ENCODE results near the gene PDIA5.

PDIA5 gene

GRCh38 chr3:123122525-123123315, 55.9 kb downstream of the PDIA5 start:
- CTCF ChIA-PET, result interaction anchor here (1.2 to 1.8 kb wide), 2 partner anchors 11 to 16 kb away, joined by 4 to 5 read pairs; no protein-coding TSS in a partner anchor
- DNase-seq (ENCODE audit: extremely low spot score), result no peak
- POLR2A ChIA-PET, result no interaction called here
- TF ChIP-seq CTCF (IDR thresholded peaks at IDR 0.05; ENCODE audit: control extremely low read depth, extremely low read depth, low read depth, missing control alignments), result no peak

- ChIA-PET POLR2A (no interaction called here), CTCF (interaction anchor here (1.8 kb wide), 1 partner anchor 17 kb away, joined by 5 read pairs; no protein-coding TSS in a partner anchor)
- TF ChIP-seq CTCF (IDR thresholded peaks at IDR 0.05; ENCODE audit: control extremely low read depth, extremely low read depth, low read depth, missing control alignments), result no peak
- no peak for DNase-seq (ENCODE audit: extremely low spot score)
Measured at GRCh38 chr3:123123716-123124616, 57.1 kb downstream of the PDIA5 start.

DNA sequence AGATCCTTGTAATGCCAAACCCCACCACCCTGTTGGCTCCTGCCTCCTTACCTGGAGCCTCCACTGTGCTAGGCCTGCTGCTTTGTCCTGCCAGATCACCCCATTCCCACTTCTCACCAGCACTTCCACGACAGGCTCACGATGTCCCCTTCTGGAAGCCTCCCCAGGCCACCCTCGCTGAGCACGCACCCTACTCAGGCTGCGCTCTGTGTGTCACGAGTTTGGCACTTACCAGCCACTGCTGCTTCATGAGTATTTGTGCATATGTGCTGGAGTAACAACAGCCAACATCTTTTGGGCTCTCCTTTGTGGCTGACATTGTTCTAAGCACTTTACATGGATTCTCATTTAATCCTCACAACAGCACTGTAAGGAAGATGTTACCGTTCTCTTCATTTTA, 58.1 kb downstream of the PDIA5 start:
- TF ChIP-seq CTCF (IDR thresholded peaks at IDR 0.05; ENCODE audit: control extremely low read depth, extremely low read depth, low read depth, missing control alignments), result no peak
- CTCF ChIA-PET, result no interaction called here

DNA sequence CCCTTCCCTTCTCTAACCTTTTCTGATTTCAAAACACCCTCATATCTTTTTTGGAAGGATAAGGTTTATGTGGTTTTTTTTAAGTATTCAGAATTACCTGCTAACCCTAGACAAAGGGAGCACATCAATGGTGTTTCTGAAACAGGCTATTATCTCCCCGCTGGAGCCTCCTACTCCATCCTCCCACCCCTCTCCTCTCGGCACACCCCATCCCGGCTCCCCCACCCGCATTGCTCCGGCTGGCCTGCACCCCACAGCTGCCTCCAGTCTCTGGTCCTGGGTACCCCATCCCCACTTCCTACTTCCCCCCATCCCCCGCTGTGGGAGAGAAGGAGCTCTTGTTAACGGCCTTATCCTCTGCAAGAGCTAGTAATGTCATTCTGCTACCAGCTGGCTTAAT, 59.2 kb downstream of the PDIA5 start:
- no peak for DNase-seq (ENCODE audit: extremely low spot score)
- no peak for TF ChIP-seq CTCF (IDR thresholded peaks at IDR 0.05; ENCODE audit: control extremely low read depth, extremely low read depth, low read depth, missing control alignments)
- POLR2A ChIA-PET, result no interaction called here
- CTCF ChIA-PET, result interaction anchor here (1.6 to 4.1 kb wide), 2 partner anchors 7 to 27 kb away, joined by 3 to 17 read pairs; no protein-coding TSS in a partner anchor

More for the DNA sequence above, 58.1 kb downstream of the PDIA5 start:
- no peak for DNase-seq (ENCODE audit: extremely low spot score)
- POLR2A ChIA-PET, result no interaction called here

GRCh38 chr3:123126653-123127052, 59.8 kb downstream of the PDIA5 start:
- DNase-seq (ENCODE audit: extremely low spot score), result no peak
- ChIA-PET POLR2A (no interaction called here), CTCF (interaction anchor here (1.6 to 4.1 kb wide), 2 partner anchors 8 to 27 kb away, joined by 3 to 17 read pairs; no protein-coding TSS in a partner anchor)
- no peak for TF ChIP-seq CTCF (IDR thresholded peaks at IDR 0.05; ENCODE audit: control extremely low read depth, extremely low read depth, low read depth, missing control alignments)

- no peak for TF ChIP-seq CTCF (IDR thresholded peaks at IDR 0.05; ENCODE audit: control extremely low read depth, extremely low read depth, low read depth, missing control alignments)
- ChIA-PET POLR2A (no interaction called here), CTCF (interaction anchor here (1.1 to 4.1 kb wide), 3 partner anchors 10 to 43 kb away, joined by 3 to 17 read pairs (median 4); no protein-coding TSS in a partner anchor)
- DNase-seq (ENCODE audit: extremely low spot score), result no peak
Measured at GRCh38 chr3:123129092-123129491, 62.3 kb downstream of the PDIA5 start.
